GM19467 (cell line): ENCODE measurements around the gene TAS2R9.
"Not testable (repeated sequence)": the region's sequence is repeated elsewhere in the genome, so short reads cannot be mapped to it uniquely, and the experiment has no call there.

ENCODE experiments used
- ATAC-seq: cut with Tn5 transposase; IDR thresholded peaks from one replicate; pipeline ENCODE4 v1.9.1; 2021; ENCODE audit warnings: mild to moderate bottlenecking, moderate library complexity; ENCODE audit not compliant: unreplicated experiment

Gene TAS2R9, protein sequence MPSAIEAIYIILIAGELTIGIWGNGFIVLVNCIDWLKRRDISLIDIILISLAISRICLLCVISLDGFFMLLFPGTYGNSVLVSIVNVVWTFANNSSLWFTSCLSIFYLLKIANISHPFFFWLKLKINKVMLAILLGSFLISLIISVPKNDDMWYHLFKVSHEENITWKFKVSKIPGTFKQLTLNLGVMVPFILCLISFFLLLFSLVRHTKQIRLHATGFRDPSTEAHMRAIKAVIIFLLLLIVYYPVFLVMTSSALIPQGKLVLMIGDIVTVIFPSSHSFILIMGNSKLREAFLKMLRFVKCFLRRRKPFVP

GRCh38 chr12:10810068-10810467 is at the start of gene TAS2R9:
Gene TAS2R9, minus strand, starts transcription at chr12:10810168. Its CDS starts 93 bp downstream, at chr12:10810075.
- ATAC-seq: no peak

GRCh38 chr12:10855807-10856206 is 45.8 kb upstream of the TAS2R9 start:
- ATAC-seq: no peak

GRCh38 chr12:10853776-10854175 is 43.8 kb upstream of the TAS2R9 start:
- no peak for ATAC-seq

- no peak for ATAC-seq
Observed at GRCh38 chr12:10851243-10851858, 41.4 kb upstream of the TAS2R9 start.

DNA sequence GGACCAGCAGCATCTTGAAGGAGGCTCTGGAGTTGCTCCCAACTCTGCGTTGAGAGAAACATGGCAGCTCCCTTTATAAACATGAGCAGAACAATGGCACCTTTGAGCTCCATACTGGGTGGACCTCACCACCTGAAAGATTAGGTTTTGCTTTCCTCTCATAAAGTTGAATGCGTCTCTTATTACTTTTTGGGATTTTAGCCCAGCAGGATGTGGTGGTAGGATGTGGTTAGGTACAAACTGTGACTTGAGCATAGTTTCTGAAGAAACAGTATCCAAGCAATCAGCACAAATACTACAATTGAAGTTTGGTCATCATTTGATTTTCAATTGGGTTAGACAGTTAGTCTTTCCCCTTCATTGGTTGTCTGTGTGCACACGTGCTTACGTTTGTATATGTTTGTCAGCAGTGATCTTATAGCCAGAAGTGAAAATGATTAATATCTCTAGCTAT is 39.5 kb upstream of the TAS2R9 start, which contains the start of gene PRR4:
PRR4 (minus strand) TSS at position 51 of the 454 bp plus-strand sequence; CDS start at position 13, 38 bp downstream.
- ATAC-seq: no peak

GRCh38 chr12:10847744-10848143 is 37.8 kb upstream of the TAS2R9 start:
- no peak for ATAC-seq

GRCh38 chr12:10842862-10843261 is 32.9 kb upstream of the TAS2R9 start:
- no peak for ATAC-seq

- ATAC-seq: no peak
Observed at GRCh38 chr12:10838461-10838860, 28.5 kb upstream of the TAS2R9 start.

DNA sequence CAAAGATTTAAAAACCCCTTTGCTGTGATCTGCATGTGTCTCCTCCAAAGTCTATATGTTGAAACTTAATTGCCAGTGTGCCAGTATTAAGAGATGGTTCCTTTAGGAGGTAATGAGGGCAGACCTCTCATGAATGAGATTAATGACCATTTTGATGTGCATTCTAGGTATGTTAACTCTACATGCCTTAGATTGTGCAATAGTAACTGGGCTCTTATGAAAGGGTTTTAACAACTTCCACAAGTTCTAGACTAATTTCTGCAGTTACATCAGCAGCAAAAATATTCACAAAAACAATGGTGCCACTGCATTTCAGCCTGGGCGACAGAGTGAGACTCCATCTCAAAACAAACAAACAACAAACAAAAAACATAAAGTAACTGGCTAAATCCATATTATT is 20.0 kb upstream of the TAS2R9 start:
- no peak for ATAC-seq

DNA sequence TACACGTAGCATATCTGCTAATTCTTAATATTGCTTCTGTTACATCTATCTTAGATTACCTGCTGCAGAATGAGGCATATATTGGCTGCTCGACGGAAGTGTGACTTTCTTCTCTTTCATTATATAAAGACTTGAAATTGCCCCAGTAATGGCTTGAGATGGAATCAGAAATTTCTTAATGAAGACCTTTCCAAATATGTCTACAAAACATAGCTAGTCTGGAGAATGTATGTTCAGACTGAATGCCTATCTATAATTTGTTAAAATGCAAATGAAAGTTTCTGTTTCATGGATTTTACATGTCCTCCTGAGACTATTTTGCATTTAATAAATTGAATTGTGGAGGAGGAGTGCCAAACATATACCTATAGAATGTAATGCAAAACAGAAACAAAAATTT is 16.3 kb upstream of the TAS2R9 start, which contains the start of gene TAS2R10:
TAS2R10 (minus strand) TSS at position 101 of the 400 bp plus-strand sequence; CDS start at position 12, 89 bp downstream.
- no peak for ATAC-seq

GRCh38 chr12:10824957-10825356 is 15.0 kb upstream of the TAS2R9 start:
- no peak for ATAC-seq

- no peak for ATAC-seq
Observed at GRCh38 chr12:10811883-10812536, 2.0 kb upstream of the TAS2R9 start.

GRCh38 chr12:10807186-10807585 is 2.8 kb downstream of the TAS2R9 start, which contains the start of gene TAS2R8:
Gene TAS2R8, minus strand, starts transcription at chr12:10807286. Its CDS starts 306 bp downstream, at chr12:10806980.
- no peak for ATAC-seq

- no peak for ATAC-seq
Observed at GRCh38 chr12:10802587-10802986, 7.4 kb downstream of the TAS2R9 start, which contains the start of gene TAS2R7. Gene TAS2R7, minus strand, starts transcription at chr12:10802627. Its CDS starts 57 bp downstream, at chr12:10802570.

DNA sequence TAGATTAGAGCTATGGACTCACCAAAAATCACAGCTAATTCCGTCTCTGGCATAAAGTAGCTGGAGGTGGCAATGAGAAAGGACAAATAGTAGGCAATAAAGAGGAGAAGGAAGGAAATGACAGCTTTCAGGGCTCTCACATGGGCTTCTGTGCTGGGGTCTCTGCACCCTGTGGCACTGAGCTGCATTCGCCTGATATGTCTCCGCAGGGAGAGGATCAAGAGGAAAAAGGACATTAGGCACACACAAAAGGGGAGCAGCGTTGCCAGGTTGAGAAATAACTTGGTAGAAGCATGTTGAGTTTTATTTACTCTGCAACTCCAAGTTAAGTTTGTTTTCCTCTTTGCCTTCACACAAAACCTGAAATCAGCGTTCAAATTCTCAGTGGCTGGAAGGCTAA is 8.2 kb downstream of the TAS2R9 start:
- ATAC-seq: no peak

DNA sequence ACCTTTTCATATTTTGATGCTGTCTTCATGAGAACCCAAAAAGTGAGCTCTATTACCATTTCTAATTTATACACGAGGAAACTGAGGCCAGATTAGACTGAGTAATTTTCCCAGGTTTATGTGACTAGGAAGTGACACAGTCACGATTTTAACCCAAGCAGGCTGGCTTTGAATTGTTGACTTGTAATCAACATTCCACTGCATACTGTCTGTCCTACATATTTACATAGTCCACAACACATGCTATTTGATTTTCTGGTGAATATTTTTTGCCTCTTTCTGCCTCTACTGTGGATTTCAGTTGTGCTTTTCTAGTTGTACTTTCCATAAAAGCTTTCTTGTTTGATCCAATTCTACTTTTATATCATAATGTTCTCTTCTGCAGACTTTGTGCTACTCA is 15.7 kb downstream of the TAS2R9 start:
- no peak for ATAC-seq

- not testable (repeated sequence) for ATAC-seq
Observed at GRCh38 chr12:10791769-10792168, 18.2 kb downstream of the TAS2R9 start.

GRCh38 chr12:10783252-10783651 is 26.7 kb downstream of the TAS2R9 start:
- ATAC-seq: no peak

GRCh38 chr12:10779103-10779502 is 30.9 kb downstream of the TAS2R9 start:
- no peak for ATAC-seq

DNA sequence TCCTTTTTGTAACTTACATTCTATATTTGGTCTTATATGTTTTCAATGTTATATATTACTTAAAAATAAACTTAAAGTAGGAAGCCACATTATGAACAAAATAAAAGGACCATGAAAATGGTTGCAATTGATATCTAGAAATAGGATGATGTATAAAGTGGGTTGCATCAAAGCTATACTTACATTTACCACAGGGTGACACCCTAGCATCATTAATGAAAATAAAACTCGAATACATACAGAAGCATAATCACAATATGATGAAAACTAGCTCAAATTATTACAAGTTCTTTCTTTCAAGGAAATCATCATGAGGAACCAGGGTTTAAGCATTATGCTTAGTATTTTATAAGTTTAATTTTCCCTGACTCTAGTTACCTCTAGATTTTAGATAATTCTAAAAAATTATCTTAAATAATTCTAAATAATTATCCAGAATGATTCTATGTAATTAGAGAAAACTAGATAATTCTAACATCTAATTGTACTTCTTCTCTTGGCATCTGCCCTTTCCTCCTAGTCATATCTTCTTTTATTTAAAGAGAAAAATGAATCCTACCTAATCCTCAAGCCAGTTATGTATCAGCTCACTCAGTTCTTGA is 38.7 kb downstream of the TAS2R9 start:
- ATAC-seq: no peak

DNA sequence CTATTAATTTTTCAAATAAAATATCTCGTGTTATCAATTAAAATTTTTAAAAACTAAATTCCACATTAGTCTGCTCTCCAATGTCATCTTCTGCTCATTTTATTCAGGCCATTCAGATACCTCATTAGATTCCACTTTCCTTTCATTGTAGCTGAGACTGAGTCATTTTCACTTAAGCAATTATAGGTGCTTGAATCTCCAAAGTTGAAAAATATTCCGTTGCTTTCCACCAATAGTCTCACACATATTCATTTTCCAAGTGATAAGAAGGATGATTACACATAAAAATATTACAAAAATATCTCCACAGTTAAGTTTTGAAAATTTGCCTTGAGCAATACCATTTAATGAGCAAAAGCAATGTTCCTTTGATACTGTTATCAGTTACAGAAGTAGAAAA is 50.3 kb downstream of the TAS2R9 start:
- no peak for ATAC-seq
